Non-pigmented ciliary epithelial cell (primary cell): Measurements from ENCODE around the gene SCARB2.
A peak's percentile ranks its signal among the peaks of the same experiment; 100 is the strongest.

Source experiments
- DNase-seq: peaks from one replicate; pipeline ENCODE4 v3.0.0-alpha.2; 2010; ENCODE audit warnings: low read depth

SCARB2 gene

GRCh38 chr4:76198411-76199237, 15.0 kb downstream of the SCARB2 start:
- DNase-seq = peak; percentile 80

- no peak for DNase-seq
These were observed 15.6 kb downstream of the SCARB2 start for GRCh38 chr4:76197971-76198410.

- DNase-seq = no peak
These were observed 16.4 kb downstream of the SCARB2 start for GRCh38 chr4:76197031-76197743.

- no peak for DNase-seq
These were observed 17.2 kb downstream of the SCARB2 start for GRCh38 chr4:76196376-76196775.

- no peak for DNase-seq
These were observed 18.3 kb downstream of the SCARB2 start for GRCh38 chr4:76195326-76195725.

GRCh38 chr4:76194325-76194724, 19.3 kb downstream of the SCARB2 start:
- DNase-seq = peak; percentile 93

- no peak for DNase-seq
These were observed 21.4 kb downstream of the SCARB2 start for GRCh38 chr4:76192236-76192635.

GRCh38 chr4:76188557-76188956, 25.1 kb downstream of the SCARB2 start:
- DNase-seq = no peak

- no peak for DNase-seq
These were observed 25.5 kb downstream of the SCARB2 start for GRCh38 chr4:76188149-76188548.

- no peak for DNase-seq
These were observed 26.5 kb downstream of the SCARB2 start for GRCh38 chr4:76187152-76187551.

- DNase-seq = no peak
These were observed 31.2 kb downstream of the SCARB2 start for GRCh38 chr4:76182463-76182862.

- DNase-seq = no peak
These were observed 34.0 kb downstream of the SCARB2 start for GRCh38 chr4:76179398-76180318.

GRCh38 chr4:76178296-76178695, 35.3 kb downstream of the SCARB2 start:
- no peak for DNase-seq

- DNase-seq = no peak
These were observed 35.9 kb downstream of the SCARB2 start for GRCh38 chr4:76177709-76178108.

GRCh38 chr4:76175336-76175735, 38.3 kb downstream of the SCARB2 start:
- no peak for DNase-seq

GRCh38 chr4:76174216-76174615, 39.4 kb downstream of the SCARB2 start:
- DNase-seq = no peak

GRCh38 chr4:76168688-76169087, 44.9 kb downstream of the SCARB2 start:
- no peak for DNase-seq

- DNase-seq = no peak
These were observed 47.1 kb downstream of the SCARB2 start for GRCh38 chr4:76166480-76166879.

- DNase-seq = no peak
These were observed 53.3 kb downstream of the SCARB2 start for GRCh38 chr4:76160355-76160754.

GRCh38 chr4:76156635-76157034, 57.0 kb downstream of the SCARB2 start:
- DNase-seq = no peak

GRCh38 chr4:76155979-76156378, 57.6 kb downstream of the SCARB2 start:
- no peak for DNase-seq

- DNase-seq = no peak
These were observed 60.3 kb downstream of the SCARB2 start for GRCh38 chr4:76153356-76153755.
